Middle frontal gyrus (tissue), 1 donor: ENCODE measurements around the gene OLIG2.

Source experiments
- DNase-seq: peaks from one replicate; pipeline ENCODE4 v3.0.0-alpha.2; 2015; ENCODE audit warnings: low spot score; ENCODE audit errors: extremely low spot score

OLIG2 gene

DNA sequence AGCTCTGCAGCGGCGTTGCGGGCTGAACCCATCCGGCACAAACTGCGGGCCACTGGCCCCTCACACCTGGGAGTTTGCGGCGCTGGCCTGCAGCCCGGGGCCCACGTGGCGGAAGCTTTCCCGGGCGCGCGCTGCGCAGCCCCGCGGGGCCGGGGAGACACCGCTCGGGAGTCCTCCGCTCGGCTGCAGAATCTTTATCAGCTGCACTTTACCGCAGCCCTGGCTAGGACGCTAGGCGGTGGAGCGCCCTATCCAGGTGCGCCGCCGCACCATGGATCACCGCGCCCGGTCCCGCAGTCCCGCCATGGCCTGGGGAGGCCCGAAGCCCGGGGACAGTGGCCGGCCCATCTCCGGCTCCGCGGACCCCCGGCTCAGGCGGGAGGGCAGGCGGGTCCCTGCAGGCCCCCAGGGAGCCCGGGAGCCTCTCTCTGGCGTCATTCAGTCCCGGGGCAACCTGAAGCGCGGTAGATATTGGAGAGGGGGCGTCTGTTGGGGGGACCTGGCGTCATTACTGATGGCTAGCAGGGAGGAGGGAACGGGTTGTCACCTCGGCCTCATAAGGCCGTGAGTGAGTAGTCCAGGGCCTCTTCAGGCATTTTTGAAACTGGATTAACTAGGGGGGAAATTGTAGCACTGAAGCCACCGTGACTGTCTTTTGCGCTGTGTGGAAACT is 5.7 kb upstream of the OLIG2 start:
- DNase-seq, result no peak

GRCh38 chr21:33020558-33021100 is 5.1 kb upstream of the OLIG2 start:
- DNase-seq, result no peak

GRCh38 chr21:33021150-33021549 is 4.6 kb upstream of the OLIG2 start:
- no peak for DNase-seq

DNA sequence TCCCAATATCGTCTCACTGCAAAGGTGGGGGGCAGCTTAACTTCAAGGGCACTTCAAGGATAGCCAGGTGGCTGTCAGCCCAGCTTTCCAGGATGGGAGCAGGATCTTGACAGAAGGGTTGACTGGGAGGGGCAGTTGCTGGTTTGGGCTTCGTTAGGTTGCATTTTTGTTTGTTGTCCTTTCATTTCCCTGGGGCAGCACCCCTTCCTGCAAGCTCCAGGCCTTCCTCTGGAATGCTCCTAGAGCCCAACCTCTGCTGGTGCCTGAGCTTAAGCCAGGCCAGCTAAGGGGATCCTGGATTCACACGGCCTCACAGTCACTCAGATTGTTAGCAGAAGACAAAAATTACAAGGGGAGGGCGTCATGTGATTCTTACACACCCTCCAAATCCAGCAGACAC is 4.1 kb upstream of the OLIG2 start:
- DNase-seq, result no peak

DNA sequence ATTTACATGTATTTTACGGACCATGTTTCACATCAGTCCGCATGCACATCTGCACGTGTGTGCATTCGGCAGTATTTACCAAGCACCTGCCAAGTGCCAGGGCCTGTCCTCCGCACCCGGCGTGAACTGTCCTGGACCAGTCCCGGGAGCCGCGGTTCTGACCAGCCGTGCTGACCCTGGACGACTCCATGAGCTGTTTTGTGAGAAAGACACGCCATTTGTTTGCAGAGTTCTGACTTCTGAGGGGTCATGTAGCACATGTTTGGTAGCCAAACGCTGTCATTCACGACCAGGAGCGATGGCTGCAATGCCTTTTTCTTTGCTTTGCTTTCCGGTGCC is 3.3 kb upstream of the OLIG2 start:
- DNase-seq, result no peak

- DNase-seq, result no peak
These were observed 2.7 kb upstream of the OLIG2 start for GRCh38 chr21:33022828-33023573.

DNA sequence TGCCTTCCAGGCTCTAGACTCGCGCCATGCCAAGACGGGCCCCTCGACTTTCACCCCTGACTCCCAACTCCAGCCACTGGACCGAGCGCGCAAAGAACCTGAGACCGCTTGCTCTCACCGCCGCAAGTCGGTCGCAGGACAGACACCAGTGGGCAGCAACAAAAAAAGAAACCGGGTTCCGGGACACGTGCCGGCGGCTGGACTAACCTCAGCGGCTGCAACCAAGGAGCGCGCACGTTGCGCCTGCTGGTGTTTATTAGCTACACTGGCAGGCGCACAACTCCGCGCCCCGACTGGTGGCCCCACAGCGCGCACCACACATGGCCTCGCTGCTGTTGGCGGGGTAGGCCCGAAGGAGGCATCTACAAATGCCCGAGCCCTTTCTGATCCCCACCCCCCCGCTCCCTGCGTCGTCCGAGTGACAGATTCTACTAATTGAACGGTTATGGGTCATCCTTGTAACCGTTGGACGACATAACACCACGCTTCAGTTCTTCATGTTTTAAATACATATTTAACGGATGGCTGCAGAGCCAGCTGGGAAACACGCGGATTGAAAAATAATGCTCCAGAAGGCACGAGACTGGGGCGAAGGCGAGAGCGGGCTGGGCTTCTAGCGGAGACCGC is 2.0 kb upstream of the OLIG2 start:
- DNase-seq, result no peak

DNA sequence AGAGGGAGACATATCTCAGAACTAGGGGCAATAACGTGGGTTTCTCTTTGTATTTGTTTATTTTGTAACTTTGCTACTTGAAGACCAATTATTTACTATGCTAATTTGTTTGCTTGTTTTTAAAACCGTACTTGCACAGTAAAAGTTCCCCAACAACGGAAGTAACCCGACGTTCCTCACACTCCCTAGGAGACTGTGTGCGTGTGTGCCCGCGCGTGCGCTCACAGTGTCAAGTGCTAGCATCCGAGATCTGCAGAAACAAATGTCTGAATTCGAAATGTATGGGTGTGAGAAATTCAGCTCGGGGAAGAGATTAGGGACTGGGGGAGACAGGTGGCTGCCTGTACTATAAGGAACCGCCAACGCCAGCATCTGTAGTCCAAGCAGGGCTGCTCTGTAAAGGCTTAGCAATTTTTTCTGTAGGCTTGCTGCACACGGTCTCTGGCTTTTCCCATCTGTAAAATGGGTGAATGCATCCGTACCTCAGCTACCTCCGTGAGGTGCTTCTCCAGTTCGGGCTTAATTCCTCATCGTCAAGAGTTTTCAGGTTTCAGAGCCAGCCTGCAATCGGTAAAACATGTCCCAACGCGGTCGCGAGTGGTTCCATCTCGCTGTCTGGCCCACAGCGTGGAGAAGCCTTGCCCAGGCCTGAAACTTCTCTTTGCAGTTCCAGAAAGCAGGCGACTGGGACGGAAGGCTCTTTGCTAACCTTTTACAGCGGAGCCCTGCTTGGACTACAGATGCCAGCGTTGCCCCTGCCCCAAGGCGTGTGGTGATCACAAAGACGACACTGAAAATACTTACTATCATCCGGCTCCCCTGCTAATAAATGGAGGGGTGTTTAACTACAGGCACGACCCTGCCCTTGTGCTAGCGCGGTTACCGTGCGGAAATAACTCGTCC is 1.3 kb upstream of the OLIG2 start:
- DNase-seq, result no peak

- DNase-seq, result no peak
These were observed 638 bp upstream of the OLIG2 start for GRCh38 chr21:33025106-33025488.

GRCh38 chr21:33026443-33026858 is 716 bp downstream of the OLIG2 start:
- no peak for DNase-seq

DNA sequence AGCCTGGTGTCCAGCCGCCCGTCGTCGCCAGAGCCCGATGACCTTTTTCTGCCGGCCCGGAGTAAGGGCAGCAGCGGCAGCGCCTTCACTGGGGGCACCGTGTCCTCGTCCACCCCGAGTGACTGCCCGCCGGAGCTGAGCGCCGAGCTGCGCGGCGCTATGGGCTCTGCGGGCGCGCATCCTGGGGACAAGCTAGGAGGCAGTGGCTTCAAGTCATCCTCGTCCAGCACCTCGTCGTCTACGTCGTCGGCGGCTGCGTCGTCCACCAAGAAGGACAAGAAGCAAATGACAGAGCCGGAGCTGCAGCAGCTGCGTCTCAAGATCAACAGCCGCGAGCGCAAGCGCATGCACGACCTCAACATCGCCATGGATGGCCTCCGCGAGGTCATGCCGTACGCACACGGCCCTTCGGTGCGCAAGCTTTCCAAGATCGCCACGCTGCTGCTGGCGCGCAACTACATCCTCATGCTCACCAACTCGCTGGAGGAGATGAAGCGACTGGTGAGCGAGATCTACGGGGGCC is 1.2 kb downstream of the OLIG2 start:
- DNase-seq, result no peak

GRCh38 chr21:33027401-33028286 is 1.9 kb downstream of the OLIG2 start:
- no peak for DNase-seq

DNA sequence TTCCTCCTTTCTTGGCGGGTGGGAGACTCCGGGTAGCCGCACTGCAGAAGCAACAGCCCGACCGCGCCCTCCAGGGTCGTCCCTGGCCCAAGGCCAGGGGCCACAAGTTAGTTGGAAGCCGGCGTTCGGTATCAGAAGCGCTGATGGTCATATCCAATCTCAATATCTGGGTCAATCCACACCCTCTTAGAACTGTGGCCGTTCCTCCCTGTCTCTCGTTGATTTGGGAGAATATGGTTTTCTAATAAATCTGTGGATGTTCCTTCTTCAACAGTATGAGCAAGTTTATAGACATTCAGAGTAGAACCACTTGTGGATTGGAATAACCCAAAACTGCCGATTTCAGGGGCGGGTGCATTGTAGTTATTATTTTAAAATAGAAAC is 2.5 kb downstream of the OLIG2 start:
- DNase-seq, result no peak

GRCh38 chr21:33028773-33029384 is 3.1 kb downstream of the OLIG2 start:
- no peak for DNase-seq

DNA sequence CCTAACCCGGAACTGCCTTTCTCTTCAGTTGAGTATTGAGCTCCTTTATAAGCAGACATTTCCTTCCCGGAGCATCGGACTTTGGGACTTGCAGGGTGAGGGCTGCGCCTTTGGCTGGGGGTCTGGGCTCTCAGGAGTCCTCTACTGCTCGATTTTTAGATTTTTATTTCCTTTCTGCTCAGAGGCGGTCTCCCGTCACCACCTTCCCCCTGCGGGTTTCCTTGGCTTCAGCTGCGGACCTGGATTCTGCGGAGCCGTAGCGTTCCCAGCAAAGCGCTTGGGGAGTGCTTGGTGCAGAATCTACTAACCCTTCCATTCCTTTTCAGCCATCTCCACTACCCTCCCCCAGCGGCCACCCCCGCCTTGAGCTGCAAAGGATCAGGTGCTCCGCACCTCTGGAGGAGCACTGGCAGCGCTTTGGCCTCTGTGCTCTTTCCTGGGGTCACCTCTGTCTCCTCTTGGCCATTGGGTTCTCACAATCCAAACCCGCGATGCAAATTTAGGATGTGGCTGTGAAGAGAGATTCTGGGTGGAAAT is 3.7 kb downstream of the OLIG2 start:
- no peak for DNase-seq

GRCh38 chr21:33029975-33030461 is 4.3 kb downstream of the OLIG2 start:
- no peak for DNase-seq

DNA sequence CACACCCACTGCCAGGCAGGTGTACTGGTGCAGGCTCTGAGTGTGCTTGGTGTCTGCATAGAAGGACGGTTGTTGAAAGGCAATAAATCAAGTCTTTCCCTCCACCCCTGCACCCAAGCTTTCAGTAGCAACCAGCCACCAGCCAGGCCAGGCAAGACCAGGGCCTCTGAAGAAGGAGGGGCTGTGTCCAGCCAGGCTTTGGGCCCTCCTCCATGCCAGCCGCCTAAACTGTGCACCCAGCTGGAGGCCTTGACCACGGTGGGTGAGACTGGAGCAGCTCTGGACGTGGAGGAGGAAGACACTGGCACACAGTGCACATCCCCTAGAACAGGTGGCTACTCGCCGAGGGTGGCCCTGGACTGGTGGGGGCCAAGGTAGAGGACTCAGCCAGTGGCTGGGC is 4.9 kb downstream of the OLIG2 start:
- DNase-seq, result no peak

- DNase-seq, result no peak
These were observed 5.6 kb downstream of the OLIG2 start for GRCh38 chr21:33031152-33031911.
